GM19328 (cell line): ENCODE measurements around the gene SLA2.
A peak's percentile ranks its signal among the peaks of the same experiment; 100 is the strongest.
"Not testable (repeated sequence)": the region's sequence is repeated elsewhere in the genome, so short reads cannot be mapped to it uniquely, and the experiment has no call there.

Experiments used
- ATAC-seq: cut with Tn5 transposase; IDR thresholded peaks from one replicate; pipeline ENCODE4 v1.9.1; 2021; ENCODE audit warnings: mild to moderate bottlenecking, moderate library complexity; ENCODE audit not compliant: unreplicated experiment

The SLA2 gene

GRCh38 chr20:36578356-36579041 lies 67.5 kb downstream of the SLA2 start:
- ATAC-seq: no peak

- ATAC-seq: no peak
Measured at GRCh38 chr20:36576081-36576445, 69.9 kb downstream of the SLA2 start.

GRCh38 chr20:36574366-36575135 lies 71.4 kb downstream of the SLA2 start:
- no peak for ATAC-seq

GRCh38 chr20:36573798-36574365 lies 72.1 kb downstream of the SLA2 start:
- ATAC-seq: no peak

- ATAC-seq: peak; percentile 61
Measured at GRCh38 chr20:36573103-36573797, 72.7 kb downstream of the SLA2 start, which contains the start of gene TGIF2. Gene TGIF2, plus strand, starts transcription at chr20:36573597. Its CDS starts 5,178 bp downstream, at chr20:36578775.

GRCh38 chr20:36572701-36573102 lies 73.3 kb downstream of the SLA2 start:
- peak; percentile 2 for ATAC-seq

- no peak for ATAC-seq
Measured at GRCh38 chr20:36571564-36572504, 74.2 kb downstream of the SLA2 start.

- no peak for ATAC-seq
Measured at GRCh38 chr20:36569847-36570429, 76.1 kb downstream of the SLA2 start.

GRCh38 chr20:36565520-36565919 lies 80.5 kb downstream of the SLA2 start:
- ATAC-seq: no peak

GRCh38 chr20:36564726-36565121 lies 81.3 kb downstream of the SLA2 start:
- ATAC-seq: not testable (repeated sequence)

GRCh38 chr20:36564078-36564725 lies 81.8 kb downstream of the SLA2 start:
- ATAC-seq: not testable (repeated sequence)

- no peak for ATAC-seq
Measured at GRCh38 chr20:36563374-36563773, 82.6 kb downstream of the SLA2 start.

- ATAC-seq: no peak
Measured at GRCh38 chr20:36562724-36563123, 83.3 kb downstream of the SLA2 start.
